GM12875 (cell line): Measurements from ENCODE around the gene RNPEP.
A peak's percentile ranks its signal among the peaks of the same experiment; 100 is the strongest.

Source experiments
- H3K4me3 ChIP-seq: one replicate; pipeline ENCODE4 v1.5.1; 2011; ENCODE audit warnings: low read depth, low read length, control low read depth
- CTCF ChIP-seq: IDR thresholded peaks from 2 replicates; pipeline ENCODE4 v1.5.1; 2011; ENCODE audit warnings: low read depth, mild to moderate bottlenecking, control low read depth, inconsistent platforms, low read length, moderate library complexity, borderline replicate concordance; ENCODE audit not compliant: insufficient read depth

RNPEP gene

DNA sequence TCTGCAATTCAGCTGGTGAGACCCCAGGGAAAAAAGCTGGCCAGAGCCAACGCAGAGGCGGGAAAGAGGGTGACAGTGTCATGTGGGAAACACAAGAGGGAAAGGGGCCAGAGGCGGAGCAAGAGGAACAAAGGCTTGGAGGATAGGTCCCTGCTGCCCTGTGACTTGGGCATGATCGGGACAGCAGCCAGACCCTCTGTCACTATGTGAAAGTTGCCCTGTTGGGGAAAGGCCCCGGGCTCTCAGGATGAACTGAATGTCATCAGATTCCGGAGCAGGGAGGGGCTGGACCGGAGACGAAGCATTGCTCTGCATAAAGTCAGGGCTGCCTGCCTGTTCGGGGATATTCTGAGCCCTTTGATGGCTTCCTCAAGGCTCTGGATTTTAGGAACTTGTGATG, 22.3 kb downstream of the RNPEP start:
- H3K4me3 ChIP-seq = no peak overlapping the region
- no peak for TF ChIP-seq CTCF

DNA sequence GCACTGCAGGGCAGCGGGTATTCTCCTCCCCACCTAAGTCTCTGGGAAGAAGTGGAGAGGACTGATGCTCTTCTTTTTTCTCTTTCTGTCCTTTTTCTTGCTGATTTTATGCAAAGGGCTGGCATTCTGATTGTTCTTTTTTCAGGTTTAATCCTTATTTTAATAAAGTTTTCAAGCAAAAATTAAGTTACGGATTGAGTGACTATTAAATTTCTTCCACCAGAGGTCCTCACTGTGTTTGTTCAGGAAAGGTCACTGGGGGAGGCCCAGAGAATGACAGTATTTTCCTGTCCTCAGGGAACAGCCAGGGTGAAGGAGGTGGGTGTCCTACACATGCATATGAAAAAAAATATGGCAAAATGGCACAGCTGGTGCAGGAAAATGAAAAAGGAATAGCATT, 23.5 kb downstream of the RNPEP start:
- H3K4me3 ChIP-seq = no peak overlapping the region
- TF ChIP-seq CTCF = no peak

- H3K4me3 ChIP-seq = no peak overlapping the region
Measured at GRCh38 chr1:202007304-202007703, 24.9 kb downstream of the RNPEP start.

DNA sequence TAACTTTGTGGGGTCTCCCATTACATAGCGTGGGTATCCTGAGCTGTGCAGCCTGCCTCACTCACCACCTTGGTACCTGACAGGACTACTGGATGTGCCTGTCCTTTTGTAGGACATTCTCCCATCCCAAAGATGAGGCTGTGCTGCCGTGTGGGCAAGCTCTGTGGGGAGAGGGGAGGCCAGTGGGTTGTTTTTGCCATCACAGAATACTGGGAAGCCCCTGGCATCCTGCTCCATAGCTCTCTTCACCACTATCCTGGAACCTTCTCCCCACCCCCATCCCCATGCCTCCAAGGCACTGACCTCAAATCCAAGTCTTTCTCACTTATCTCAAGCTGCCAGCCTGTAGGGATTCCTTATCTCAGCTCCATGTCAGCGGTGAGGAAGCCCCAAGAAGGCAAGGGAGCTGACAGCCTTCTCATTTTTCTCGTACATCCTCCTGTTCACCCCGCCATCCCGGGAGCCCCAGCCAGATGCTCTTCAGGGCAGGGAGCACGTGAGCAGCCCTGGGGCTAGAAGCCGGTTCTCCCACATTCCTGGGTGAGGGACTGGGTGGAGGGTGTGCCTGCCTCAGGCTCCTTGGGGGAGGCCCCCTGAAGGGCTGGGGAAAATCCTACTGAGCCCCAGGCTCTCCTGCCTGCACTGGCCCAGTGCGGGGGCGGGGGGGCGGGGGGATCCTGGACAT, 25.5 kb downstream of the RNPEP start:
- no peak for TF ChIP-seq CTCF
- H3K4me3 ChIP-seq = no peak overlapping the region

More at GRCh38 chr1:202007304-202007703, 24.9 kb downstream of the RNPEP start:
- TF ChIP-seq CTCF = no peak

DNA sequence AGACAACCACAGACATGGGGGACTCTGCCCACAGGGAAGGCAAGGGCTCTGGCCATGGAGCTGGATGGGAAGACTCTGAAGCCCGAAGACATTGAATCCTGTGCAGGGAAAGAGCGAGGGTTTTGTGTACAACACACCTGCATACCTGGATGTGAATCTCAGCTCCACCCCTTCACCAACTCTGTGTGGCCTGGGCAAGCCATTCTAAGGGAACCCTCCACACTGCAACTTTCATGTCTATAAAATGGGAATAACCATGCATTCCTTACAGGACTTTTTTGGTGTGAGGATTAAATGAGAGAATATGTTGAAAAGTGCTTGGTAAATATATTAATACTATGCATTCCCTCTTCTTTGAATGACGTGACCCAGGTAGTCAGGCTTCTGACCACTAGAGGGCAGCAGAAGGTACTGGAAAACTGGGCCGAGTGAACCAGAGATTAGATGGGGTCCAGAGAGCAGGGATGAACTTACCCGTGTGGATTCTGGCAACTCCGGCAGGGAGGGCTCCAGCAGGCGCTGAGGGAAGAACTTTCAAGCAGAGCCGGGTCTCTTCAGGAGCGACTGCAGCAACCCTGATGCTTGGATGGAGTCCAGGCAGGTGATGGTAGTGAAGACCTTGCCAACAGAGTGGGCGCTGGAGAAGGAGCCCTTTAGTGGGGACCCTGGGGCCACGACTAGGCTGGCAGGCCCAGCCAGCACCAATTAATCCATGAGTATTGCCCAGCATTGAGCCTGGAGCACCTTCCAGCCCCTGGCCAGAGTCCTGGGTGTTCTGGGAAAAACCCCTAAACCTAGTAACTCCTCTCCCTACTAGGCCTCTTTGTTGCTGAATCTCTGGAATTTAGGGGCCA, 27.1 kb downstream of the RNPEP start:
- H3K4me3 ChIP-seq = no peak overlapping the region
- TF ChIP-seq CTCF = peak; percentile 73

DNA sequence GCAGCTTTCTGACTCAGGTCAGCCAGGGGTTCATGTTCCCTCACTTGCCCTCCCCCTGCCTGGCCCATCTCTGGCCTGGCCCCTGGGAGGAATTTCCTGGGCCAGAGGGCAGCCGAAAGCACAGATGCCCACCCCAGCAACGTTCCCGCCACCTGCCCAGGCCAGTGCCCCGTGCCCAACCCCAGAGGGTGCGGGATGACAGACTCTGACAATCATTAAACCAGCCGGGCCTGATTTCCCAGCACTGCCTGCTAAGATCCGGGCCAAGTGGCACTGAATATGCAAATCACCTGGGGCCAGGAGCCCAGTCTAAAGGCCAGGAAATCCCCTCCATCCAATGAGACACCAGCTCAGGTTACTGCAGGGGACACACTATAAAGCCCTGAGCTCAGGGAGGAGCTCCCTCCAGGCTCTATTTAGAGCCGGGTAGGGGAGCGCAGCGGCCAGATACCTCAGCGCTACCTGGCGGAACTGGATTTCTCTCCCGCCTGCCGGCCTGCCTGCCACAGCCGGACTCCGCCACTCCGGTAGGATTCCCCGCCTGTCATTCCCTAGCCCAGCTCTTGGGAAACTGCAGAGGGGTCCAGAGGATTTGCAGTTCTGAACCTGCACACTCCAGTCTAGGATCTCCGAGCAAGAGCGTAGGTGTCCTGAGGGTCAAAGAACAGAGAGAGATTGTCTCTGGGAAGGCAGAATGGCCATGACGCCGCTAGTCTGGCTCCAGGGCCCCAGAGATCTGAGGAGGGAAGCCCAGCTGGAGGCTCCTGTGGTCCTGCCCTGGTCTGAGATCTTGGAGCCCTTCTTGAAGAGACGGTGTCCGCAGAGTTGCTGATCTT, 27.9 kb downstream of the RNPEP start, which contains the start of gene ELF3:
Gene ELF3 (plus strand): TSS at position 408 of the 836 bp plus-strand sequence. CDS start 550 bp downstream, outside the sequence.
- TF ChIP-seq CTCF = no peak
- H3K4me3 ChIP-seq = no peak within 1 kb of the TSS
